Body of pancreas (tissue), 4 donors: Measurements from ENCODE around the gene TMEM178B. TPM values are rescaled to one million over a fixed set of nuclear protein-coding genes. Genes with fewer than 3 reads are reported as not detected.

Source experiments
- ATAC-seq: fragments of 150-250 bp; one replicate; pipeline ENCODE4 v1.9.1; 2016
- DNase-seq, 4 donors: peaks; one replicate each; pipeline ENCODE4 v3.0.0-alpha.2; 2019
- H3K27ac ChIP-seq, 4 donors: fragments of 200-600 bp; sonication (generic); 1 replicate in 3 of 4; 2 replicates in 1 of 4; pipeline versions ENCODE4 v1.5.1 to v1.6.1; 2016 to 2019; ENCODE audit warnings: mild to moderate bottlenecking in 1 of 4, mixed read lengths in 1 of 4, moderate library complexity in 1 of 4
- H3K27me3 ChIP-seq, 2 donors: fragments of 200-600 bp; sonication (generic); one replicate each; pipeline ENCODE4 v1.6.0; 2016; ENCODE audit warnings: mild to moderate bottlenecking in 1 of 2
- H3K36me3 ChIP-seq, 2 donors: fragments of 200-600 bp; sonication (generic); replicated peaks in 1 of 2; 2 replicates each; pipeline ENCODE4 v1.5.1; 2016; ENCODE audit warnings: low read depth in 2 of 2; ENCODE audit not compliant: insufficient read depth in 1 of 2
- H3K4me1 ChIP-seq: fragments of 200-600 bp; sonication (generic); one replicate; pipeline ENCODE4 v1.6.0; 2016
- H3K4me3 ChIP-seq, 2 donors: fragments of 200-600 bp; sonication (generic); 1 replicate in 1 of 2; 2 replicates in 1 of 2; pipeline ENCODE4 v1.5.1; 2016 to 2019
- H3K9me3 ChIP-seq, 3 donors: fragments of 200-600 bp; sonication (generic); 1 replicate in 2 of 3; 2 replicates in 1 of 3; pipeline ENCODE4 v1.5.1; 2016
- POLR2A ChIP-seq, 3 donors: fragments of 450-650 bp; IDR thresholded peaks; one replicate each; pipeline ENCODE4 v1.6.1; 2016; ENCODE audit warnings: antibody characterized with exemption in 3 of 3, mild to moderate bottlenecking in 2 of 3
- WGBS, 2 donors: methylation state at CpG; one replicate each; pipeline ENCODE4 v1.1.5; 2017; 5-methylcytosine and 5-hydroxymethylcytosine counted together
- intact Hi-C: fragments of 100-400 bp; cut with DNase I; formaldehyde crosslinking; loops from one replicate; pipeline ENCODE4 v1.15.1; 2023
- total RNA-seq, 2 donors: library from RNA; depleted of rRNA; stranded (reverse); fragments of >200 nt; gene quantifications; one replicate each; pipeline ENCODE4 v1.1.0, GENCODE V29; 2016
- TF ChIP-seq, protein P1 (sequence below), 7 experiments: fragments of 450-650 bp in 4 of 7; fragments of 200-600 bp in 3 of 7; sonication (generic) in 3 of 7; IDR thresholded peaks; one replicate each; pipeline ENCODE4 v1.5.1; 2016 to 2019; ENCODE audit warnings: antibody characterized with exemption in 7 of 7

The TMEM178B gene
- total RNA-seq, 2 donors from 2014 or later, result 1.0 to 11.9 TPM

DNA sequence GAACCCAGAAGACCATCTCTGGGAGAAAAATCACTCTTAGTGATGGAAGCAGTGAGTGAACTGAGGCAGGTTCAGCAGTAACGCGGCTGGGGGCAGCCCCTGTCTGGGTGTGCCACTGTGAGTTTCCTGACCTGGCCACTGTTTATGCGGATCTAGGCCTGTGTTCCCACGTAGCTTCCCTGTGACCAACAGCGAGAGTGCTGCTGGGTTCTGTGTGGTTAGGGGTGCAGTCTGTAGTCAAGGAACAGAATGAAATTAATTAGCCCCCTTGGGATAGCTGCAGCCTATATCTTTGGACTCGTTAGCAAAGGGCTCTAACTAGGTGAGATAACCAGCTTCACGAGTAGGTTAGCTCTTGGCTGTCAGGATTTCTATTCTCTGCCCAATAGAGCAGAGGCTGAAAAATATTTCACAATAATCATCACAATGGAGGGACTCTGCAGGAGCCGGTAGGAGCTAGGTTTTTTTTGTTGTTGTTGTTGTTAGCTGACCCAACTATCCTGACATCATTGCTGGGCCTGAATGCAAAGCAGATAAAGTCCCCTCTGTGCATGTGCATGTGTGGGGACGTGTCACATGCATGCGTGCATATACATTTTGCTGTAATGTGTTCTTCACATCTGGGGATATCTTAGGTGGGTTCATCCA, 164.9 kb downstream of the TMEM178B start:
- H3K9me3 ChIP-seq, result no peaks in the 10 kb centered on the region
- TF ChIP-seq, protein P1, sequence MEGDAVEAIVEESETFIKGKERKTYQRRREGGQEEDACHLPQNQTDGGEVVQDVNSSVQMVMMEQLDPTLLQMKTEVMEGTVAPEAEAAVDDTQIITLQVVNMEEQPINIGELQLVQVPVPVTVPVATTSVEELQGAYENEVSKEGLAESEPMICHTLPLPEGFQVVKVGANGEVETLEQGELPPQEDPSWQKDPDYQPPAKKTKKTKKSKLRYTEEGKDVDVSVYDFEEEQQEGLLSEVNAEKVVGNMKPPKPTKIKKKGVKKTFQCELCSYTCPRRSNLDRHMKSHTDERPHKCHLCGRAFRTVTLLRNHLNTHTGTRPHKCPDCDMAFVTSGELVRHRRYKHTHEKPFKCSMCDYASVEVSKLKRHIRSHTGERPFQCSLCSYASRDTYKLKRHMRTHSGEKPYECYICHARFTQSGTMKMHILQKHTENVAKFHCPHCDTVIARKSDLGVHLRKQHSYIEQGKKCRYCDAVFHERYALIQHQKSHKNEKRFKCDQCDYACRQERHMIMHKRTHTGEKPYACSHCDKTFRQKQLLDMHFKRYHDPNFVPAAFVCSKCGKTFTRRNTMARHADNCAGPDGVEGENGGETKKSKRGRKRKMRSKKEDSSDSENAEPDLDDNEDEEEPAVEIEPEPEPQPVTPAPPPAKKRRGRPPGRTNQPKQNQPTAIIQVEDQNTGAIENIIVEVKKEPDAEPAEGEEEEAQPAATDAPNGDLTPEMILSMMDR (IDR thresholded peaks at IDR 0.05), result no peak
- no peak for TF ChIP-seq POLR2A (IDR thresholded peaks at IDR 0.05)
- H3K27me3 ChIP-seq, result no peaks in the 10 kb centered on the region
- intact Hi-C loops, result no loop called here
- WGBS, 2 donors, result 48 to 61% methylated on average over 10 of the region's 10 CpGs
- no peak for ATAC-seq
- H3K4me3 ChIP-seq, result no peak overlapping the region
- DNase-seq, result no peak
- no peaks in the 10 kb centered on the region for H3K4me1 ChIP-seq
- no peaks in the 10 kb centered on the region for H3K36me3 ChIP-seq
- no peak overlapping the region for H3K27ac ChIP-seq

DNA sequence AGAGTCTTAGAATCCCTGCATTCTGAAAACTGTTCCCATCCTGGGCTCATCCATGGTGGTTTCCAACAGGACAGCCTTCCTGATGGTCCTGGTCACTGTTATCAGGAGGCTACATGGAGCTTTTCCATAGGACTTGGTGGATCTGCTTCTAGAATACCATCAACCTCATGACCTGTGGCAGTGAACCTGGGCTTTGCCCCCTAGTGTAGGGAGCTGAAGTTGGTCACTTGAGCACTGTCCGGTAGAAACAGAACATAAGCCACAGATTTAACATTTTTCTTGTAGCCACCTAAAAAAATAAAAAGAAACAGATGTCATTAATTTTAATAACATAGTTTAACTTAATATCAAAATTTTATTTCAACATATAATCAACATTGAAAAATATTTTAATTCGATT, 165.8 kb downstream of the TMEM178B start:
- ATAC-seq, result no peak
- no peak for TF ChIP-seq POLR2A (IDR thresholded peaks at IDR 0.05)
- TF ChIP-seq, protein P1 (IDR thresholded peaks at IDR 0.05), result no peak
- H3K9me3 ChIP-seq, result no peaks in the 10 kb centered on the region
- H3K4me1 ChIP-seq, result no peaks in the 10 kb centered on the region
- DNase-seq, result no peak
- intact Hi-C loops, result no loop called here
- no peaks in the 10 kb centered on the region for H3K27me3 ChIP-seq
- no peak overlapping the region for H3K27ac ChIP-seq
- 85 to 89% methylated on average over 2 of the region's 2 CpGs for WGBS, 2 donors
- H3K4me3 ChIP-seq, result no peak overlapping the region
- no peaks in the 10 kb centered on the region for H3K36me3 ChIP-seq

DNA sequence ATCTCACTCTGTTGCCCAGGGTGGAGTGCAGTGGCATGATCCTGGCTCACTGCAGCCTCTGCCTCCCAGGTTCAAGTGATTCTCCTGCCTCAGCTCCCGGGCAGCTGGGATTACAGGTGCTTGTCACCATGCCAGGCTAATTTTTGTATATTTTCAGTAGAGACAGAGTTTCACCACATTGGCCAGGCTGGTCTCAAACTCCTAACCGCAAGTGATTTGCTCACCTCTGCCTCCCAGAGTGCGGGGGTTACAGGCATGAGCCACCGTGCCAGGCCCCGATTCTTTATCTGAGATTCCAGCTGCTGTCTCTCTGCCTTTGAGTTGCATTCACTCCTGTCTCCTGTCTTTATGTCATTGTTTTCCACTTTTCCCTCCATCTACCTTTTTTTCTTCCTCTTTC, 168.7 kb downstream of the TMEM178B start:
- WGBS, 2 donors, result 78 to 82% methylated on average over 5 of the region's 5 CpGs
- H3K9me3 ChIP-seq, result no peaks in the 10 kb centered on the region
- no peak overlapping the region for H3K27ac ChIP-seq
- DNase-seq (no peak), ATAC-seq (no peak)
- TF ChIP-seq, protein P1 (IDR thresholded peaks at IDR 0.05), result no peak
- no peak for TF ChIP-seq POLR2A (IDR thresholded peaks at IDR 0.05)
- no peak overlapping the region for H3K4me3 ChIP-seq
- H3K36me3 ChIP-seq, result no peaks in the 10 kb centered on the region
- H3K4me1 ChIP-seq, result no peaks in the 10 kb centered on the region
- intact Hi-C loops, result no loop called here
- no peaks in the 10 kb centered on the region for H3K27me3 ChIP-seq

DNA sequence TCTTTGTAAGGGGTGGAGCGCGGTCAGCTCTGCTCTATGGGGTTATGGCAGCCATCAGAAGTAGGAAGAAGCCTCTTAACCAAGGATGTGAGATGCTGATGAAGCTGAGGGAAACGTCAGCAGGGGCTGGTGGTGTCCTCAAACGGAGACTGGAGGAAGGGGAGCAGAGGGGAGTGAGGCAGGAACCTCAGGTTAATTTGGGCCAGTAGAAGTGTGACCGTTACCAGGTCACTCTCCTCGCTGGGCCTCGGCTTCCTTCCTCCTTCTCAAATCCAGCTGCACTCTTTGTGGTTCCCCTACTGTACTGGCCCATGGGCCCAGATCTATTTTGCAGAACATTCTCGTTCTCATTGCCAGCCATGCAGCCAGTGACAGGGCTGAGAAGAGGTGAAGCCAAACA, 169.5 kb downstream of the TMEM178B start:
- H3K27ac ChIP-seq, result no peak overlapping the region
- DNase-seq, result no peak
- intact Hi-C loops, result no loop called here
- H3K36me3 ChIP-seq, result no peaks in the 10 kb centered on the region
- TF ChIP-seq POLR2A (IDR thresholded peaks at IDR 0.05), result no peak
- TF ChIP-seq, protein P1 (IDR thresholded peaks at IDR 0.05), result no peak
- no peak overlapping the region for H3K4me3 ChIP-seq
- H3K27me3 ChIP-seq, result no peaks in the 10 kb centered on the region
- WGBS, 2 donors, result 72 to 73% methylated on average over 8 of the region's 8 CpGs
- H3K9me3 ChIP-seq, result no peaks in the 10 kb centered on the region
- ATAC-seq, result no peak
- no peaks in the 10 kb centered on the region for H3K4me1 ChIP-seq

DNA sequence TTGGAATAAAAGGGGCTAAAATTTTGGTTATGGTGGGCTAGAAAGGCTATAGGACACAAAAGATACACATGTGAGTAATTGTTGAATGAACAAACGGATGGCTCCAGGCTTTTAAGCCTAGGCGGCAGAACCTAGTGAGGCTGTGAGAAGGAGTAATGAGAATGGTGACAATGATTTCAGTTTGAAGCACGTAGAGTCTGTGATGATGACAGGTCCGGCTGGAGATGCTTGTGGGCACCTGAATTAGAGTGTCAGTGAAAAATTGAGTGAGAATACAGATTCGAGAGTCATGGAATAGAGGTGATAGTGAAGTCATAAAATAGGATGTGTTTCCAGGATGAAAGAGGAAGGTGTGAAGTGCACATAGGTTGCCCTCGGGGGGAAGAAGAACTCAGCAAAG, 170.6 kb downstream of the TMEM178B start:
- DNase-seq (no peak), ATAC-seq (no peak)
- Histone ChIP-seq H3K4me3 (no peak overlapping the region), H3K4me1 (no peaks in the 10 kb centered on the region), H3K27ac (no peak overlapping the region), H3K36me3 (no peaks in the 10 kb centered on the region), H3K27me3 (no peaks in the 10 kb centered on the region), H3K9me3 (no peaks in the 10 kb centered on the region)
- intact Hi-C loops, result no loop called here
- TF ChIP-seq POLR2A (IDR thresholded peaks at IDR 0.05), result no peak
- TF ChIP-seq, protein P1 (IDR thresholded peaks at IDR 0.05), result no peak
- WGBS, 2 donors, result 69 to 80% methylated on average over 6 of the region's 6 CpGs
